ENCODE data around the gene P2RX6. TPM values are rescaled to one million over a fixed set of nuclear protein-coding genes. Genes with fewer than 3 reads are reported as not detected.

The P2RX6 gene
- total and polyA plus RNA-seq, 9 of the 15 experiments (the other 6 are each of a cell fraction or from before 2014, with no cell fraction given): 0.01 to 3.9 (median 1.5) TPM; not detected in 1

- FAIRE-seq (no peak), ATAC-seq (no peak), DNase-seq (ENCODE audit: extremely low read depth in 1 of 4, low spot score in 3 of 4) (no peak)
- in situ Hi-C loops (cut with MboI): no loop called here
- H3K36me3 ChIP-seq (ENCODE audit: control insufficient read depth, insufficient read depth, low read length): no peaks in the 10 kb centered on the region
- CTCF ChIA-PET (ENCODE audit: low intra/inter-chr PET ratio): no interaction called here
- H4K20me1 ChIP-seq (replicated peaks; ENCODE audit: control insufficient read depth, insufficient read depth, low read length): peaks cover 20% of the 10 kb centered on the region
- no peak overlapping the region for H2AFZ ChIP-seq (ENCODE audit: low read depth, low read length)
- no peak overlapping the region for H3K4me3 ChIP-seq
- no peak overlapping the region for H3K4me2 ChIP-seq (ENCODE audit: insufficient read depth, low read length)
- no peaks in the 10 kb centered on the region for H3K79me2 ChIP-seq (ENCODE audit: control insufficient read depth, insufficient read depth, low read length)
- POLR2A ChIA-PET: interaction anchor here (0.6 to 12.9 kb wide), 13 partner anchors 8 to 304 kb away, joined by 3 to 120 read pairs (median 5); partner anchors contain the start of genes SLC7A4 and THAP7
- peaks cover 27 to 72% of the 10 kb centered on the region in 2 experiments; a peak in 4 of 5 replicates for H3K27me3 ChIP-seq (ENCODE audit: control insufficient read depth in 2 of 2, insufficient read depth in 2 of 2, low read length in 2 of 2)
- no peaks in the 10 kb centered on the region for H3K9me1 ChIP-seq (ENCODE audit: control insufficient read depth, insufficient read depth, low read length)
- BruUV-seq (replicated peaks): no TSS peak
- WGBS (ENCODE audit: insufficient coverage, low coverage, missing lambda C conversion rate): 15% methylated on average over 14 of the region's 14 CpGs
- no peaks in the 10 kb centered on the region for H3K9me3 ChIP-seq (replicated peaks; ENCODE audit: control insufficient read depth, insufficient read depth, low read depth, low read length)
- intact Hi-C loops (cut with micrococcal nuclease): loop anchor here (5.0 kb wide), 2 partner anchors 35 to 85 kb away; no protein-coding TSS in a partner anchor
- no peak overlapping the region for H3K27ac ChIP-seq (ENCODE audit: extremely low read depth, low read depth, low read length)
- peaks cover 22 to 33% of the 10 kb centered on the region in 2 experiments for H3K4me1 ChIP-seq (replicated peaks in 1 of 2; ENCODE audit: control insufficient read depth in 2 of 2, insufficient read depth in 2 of 2, low read length in 2 of 2)
- peak overlapping the region in 1 of 2 experiments; percentile 10; a peak in 1 of 4 replicates for H3K9ac ChIP-seq (ENCODE audit: insufficient read depth in 1 of 2, low read depth in 2 of 2, low read length in 2 of 2)
- peak; percentile 41 for TF ChIP-seq CHD1 (IDR thresholded peaks at IDR 0.05; ENCODE audit: low read length)
- no peak for TF ChIP-seq CHCHD3 (CRISPR knock-in tag; IDR thresholded peaks at IDR 0.05)
- TF ChIP-seq, protein P1, sequence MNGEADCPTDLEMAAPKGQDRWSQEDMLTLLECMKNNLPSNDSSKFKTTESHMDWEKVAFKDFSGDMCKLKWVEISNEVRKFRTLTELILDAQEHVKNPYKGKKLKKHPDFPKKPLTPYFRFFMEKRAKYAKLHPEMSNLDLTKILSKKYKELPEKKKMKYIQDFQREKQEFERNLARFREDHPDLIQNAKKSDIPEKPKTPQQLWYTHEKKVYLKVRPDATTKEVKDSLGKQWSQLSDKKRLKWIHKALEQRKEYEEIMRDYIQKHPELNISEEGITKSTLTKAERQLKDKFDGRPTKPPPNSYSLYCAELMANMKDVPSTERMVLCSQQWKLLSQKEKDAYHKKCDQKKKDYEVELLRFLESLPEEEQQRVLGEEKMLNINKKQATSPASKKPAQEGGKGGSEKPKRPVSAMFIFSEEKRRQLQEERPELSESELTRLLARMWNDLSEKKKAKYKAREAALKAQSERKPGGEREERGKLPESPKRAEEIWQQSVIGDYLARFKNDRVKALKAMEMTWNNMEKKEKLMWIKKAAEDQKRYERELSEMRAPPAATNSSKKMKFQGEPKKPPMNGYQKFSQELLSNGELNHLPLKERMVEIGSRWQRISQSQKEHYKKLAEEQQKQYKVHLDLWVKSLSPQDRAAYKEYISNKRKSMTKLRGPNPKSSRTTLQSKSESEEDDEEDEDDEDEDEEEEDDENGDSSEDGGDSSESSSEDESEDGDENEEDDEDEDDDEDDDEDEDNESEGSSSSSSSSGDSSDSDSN (IDR thresholded peaks at IDR 0.05; ENCODE audit: borderline replicate concordance in 1 of 2, low read depth in 2 of 2, low read length in 2 of 2): no peak
- no peak for TF ChIP-seq BACH1 (tag; IDR thresholded peaks at IDR 0.05)
- no peak for TF ChIP-seq CHD7 (IDR thresholded peaks at IDR 0.05; ENCODE audit: low read depth, low read length)
- no peak for TF ChIP-seq IFI16 (CRISPR knock-in tag; IDR thresholded peaks at IDR 0.05)
Observed at GRCh38 chr22:21047035-21047661, 32.2 kb downstream of the P2RX6 start.

All from K562 (cell line).